Omental fat pad (tissue), 4 donors: ENCODE results near the gene GRB10. TPM values are rescaled to one million over a fixed set of nuclear protein-coding genes. Genes with fewer than 3 reads are reported as not detected.

Source experiments
- ATAC-seq: fragments of 150-250 bp; one replicate; pipeline ENCODE4 v1.9.1; 2016; ENCODE audit warnings: mild to moderate bottlenecking, moderate library complexity; ENCODE audit not compliant: low FRiP score
- DNase-seq: peaks from one replicate; pipeline ENCODE4 v3.0.0-alpha.2; 2019; ENCODE audit warnings: low spot score
- CTCF ChIP-seq, 3 donors: fragments of 450-650 bp; IDR thresholded peaks; one replicate each; pipeline ENCODE4 v1.5.1; 2016 to 2017; ENCODE audit warnings: antibody characterized with exemption in 3 of 3, mild to moderate bottlenecking in 3 of 3, moderate library complexity in 2 of 3
- total RNA-seq, 4 donors: library from RNA; depleted of rRNA; stranded (reverse); fragments of >200 nt; gene quantifications; one replicate each; pipeline ENCODE4 v1.1.0, GENCODE V29; 2016

Gene GRB10
- total RNA-seq, 4 donors from 2014 or later: 64.6 to 100 (median 75.3) TPM

- ATAC-seq (no peak), DNase-seq (no peak)
- no peak for TF ChIP-seq CTCF (IDR thresholded peaks at IDR 0.05)
Measured at GRCh38 chr7:50703654-50704053, 79.0 kb downstream of the GRB10 start.

GRCh38 chr7:50699143-50699542 is 83.6 kb downstream of the GRB10 start:
- no peak for DNase-seq

GRCh38 chr7:50697748-50698147 is 84.9 kb downstream of the GRB10 start:
- no peak for TF ChIP-seq CTCF (IDR thresholded peaks at IDR 0.05)
- ATAC-seq (no peak), DNase-seq (no peak)

More at GRCh38 chr7:50699143-50699542, 83.6 kb downstream of the GRB10 start:
- no peak for ATAC-seq
- TF ChIP-seq CTCF (IDR thresholded peaks at IDR 0.05): no peak

GRCh38 chr7:50696810-50697582 is 85.7 kb downstream of the GRB10 start:
- TF ChIP-seq CTCF (IDR thresholded peaks at IDR 0.05): no peak
- no peak for ATAC-seq

GRCh38 chr7:50695026-50695425 is 87.7 kb downstream of the GRB10 start:
- ATAC-seq: no peak

More at GRCh38 chr7:50696810-50697582, 85.7 kb downstream of the GRB10 start:
- DNase-seq: no peak

GRCh38 chr7:50693455-50694130 is 89.1 kb downstream of the GRB10 start:
- ATAC-seq (no peak), DNase-seq (no peak)
- TF ChIP-seq CTCF (IDR thresholded peaks at IDR 0.05): no peak

More at GRCh38 chr7:50695026-50695425, 87.7 kb downstream of the GRB10 start:
- DNase-seq: no peak
- TF ChIP-seq CTCF (IDR thresholded peaks at IDR 0.05): no peak
